GM19372 (cell line): ENCODE measurements around the gene DOCK9.
"Not testable (repeated sequence)": the region's sequence is repeated elsewhere in the genome, so short reads cannot be mapped to it uniquely, and the experiment has no call there.

Experiments
- ATAC-seq: cut with Tn5 transposase; IDR thresholded peaks from one replicate; pipeline ENCODE4 v1.9.1; 2021; ENCODE audit warnings: mild to moderate bottlenecking, low read depth, moderate library complexity; ENCODE audit not compliant: unreplicated experiment

The DOCK9 gene

DNA sequence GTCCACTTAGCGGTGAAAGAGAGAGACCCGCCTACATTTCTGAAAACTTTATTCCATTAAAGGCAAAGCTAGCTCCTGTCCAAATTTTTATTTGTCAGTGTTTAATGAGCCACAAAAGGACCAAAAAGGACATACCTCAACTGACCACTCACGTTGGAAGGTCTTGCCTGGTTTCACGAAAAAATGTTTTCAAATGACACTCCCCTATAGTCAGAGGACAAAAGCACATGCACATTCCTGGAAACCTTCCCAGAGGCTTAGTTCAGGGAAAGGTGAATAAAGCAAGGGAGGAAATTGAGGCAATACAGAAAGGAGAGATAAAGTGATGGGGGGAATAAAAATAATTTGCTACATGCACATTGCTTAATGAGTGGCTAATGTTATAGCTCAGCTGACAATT is 55.6 kb downstream of the DOCK9 start:
- no peak for ATAC-seq

DNA sequence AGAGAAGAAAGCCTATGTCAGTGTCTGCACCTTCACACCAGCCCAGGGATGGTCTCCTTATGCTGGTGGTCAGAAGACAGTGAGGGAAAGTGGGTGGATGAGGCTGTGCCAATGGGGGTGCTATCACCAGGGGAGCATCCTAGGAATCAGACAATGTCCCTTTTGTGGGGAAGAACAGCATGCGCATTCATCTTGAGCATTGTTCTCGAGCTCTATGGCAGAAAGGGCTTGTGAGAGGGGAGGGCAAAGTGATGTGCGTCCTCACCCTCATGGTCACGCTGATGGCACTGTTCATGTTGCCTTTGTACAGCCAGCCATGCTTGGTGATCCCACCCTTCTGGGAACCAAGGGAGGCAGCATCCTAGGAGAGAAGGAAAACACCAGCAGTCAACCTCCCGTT is 56.1 kb downstream of the DOCK9 start:
- ATAC-seq = no peak

DNA sequence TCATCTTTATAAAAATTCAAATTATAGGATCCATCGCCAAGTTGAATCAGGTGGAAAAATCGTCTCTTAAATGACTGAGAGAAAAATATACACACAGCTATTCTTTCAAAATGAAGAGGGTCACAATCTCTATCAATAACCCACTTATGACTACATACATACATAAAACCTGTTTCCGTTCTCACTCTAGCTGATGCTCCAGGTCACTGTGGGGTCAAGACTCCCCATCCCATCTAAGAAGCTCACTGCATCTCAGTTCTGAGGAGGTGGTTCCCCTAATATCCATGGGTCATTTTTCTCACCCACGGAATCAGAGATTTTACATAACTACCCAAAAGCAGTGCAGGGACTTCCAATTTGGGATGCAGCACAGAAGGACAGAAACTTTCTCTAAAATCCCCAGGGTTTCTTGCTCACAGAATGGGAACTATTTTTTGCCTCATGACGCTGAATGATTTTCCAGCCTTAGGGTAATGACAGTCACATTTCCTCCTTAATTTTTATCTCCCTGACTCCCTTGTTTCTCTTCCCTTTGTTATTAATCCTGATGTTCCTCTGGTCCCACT is 56.8 kb downstream of the DOCK9 start:
- no peak for ATAC-seq

DNA sequence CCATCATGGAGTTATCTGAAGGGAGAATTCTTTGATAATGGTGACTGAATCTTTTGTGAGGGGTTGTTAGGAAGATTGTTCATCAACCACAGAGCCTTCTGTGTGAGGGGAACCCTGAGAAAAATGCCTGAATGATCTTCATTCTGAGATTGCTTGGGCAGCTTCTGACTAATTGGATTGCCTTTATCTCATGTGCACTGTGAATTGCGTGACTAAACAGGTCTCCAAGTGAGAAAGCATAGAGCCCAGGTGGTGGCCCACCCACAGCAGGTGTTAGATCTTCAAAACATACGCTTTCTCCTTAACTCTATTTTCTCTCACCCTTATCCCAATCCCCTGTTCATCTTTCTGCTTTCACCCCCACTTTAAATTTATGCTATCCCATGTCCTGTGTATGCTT is 58.3 kb downstream of the DOCK9 start:
- no peak for ATAC-seq

DNA sequence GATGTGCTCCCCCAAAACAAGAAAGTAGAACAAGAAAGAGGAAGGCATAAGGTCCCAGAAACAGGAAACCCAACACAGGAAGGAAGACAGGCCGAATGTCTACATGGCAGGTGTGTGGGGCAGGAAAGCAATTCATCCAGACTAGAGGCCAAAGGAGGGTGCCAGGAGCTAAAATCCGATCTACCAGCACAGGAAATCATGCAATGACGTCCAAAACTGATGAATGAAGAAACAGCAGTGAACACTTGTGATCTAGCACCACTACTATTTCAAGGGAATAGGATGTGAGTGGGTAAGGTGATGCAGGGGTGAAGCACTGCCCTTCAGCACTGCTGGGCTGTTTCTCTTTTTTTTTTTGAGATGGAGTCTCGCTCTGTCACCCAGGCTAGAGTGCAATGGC is 59.1 kb downstream of the DOCK9 start:
- ATAC-seq = no peak

DNA sequence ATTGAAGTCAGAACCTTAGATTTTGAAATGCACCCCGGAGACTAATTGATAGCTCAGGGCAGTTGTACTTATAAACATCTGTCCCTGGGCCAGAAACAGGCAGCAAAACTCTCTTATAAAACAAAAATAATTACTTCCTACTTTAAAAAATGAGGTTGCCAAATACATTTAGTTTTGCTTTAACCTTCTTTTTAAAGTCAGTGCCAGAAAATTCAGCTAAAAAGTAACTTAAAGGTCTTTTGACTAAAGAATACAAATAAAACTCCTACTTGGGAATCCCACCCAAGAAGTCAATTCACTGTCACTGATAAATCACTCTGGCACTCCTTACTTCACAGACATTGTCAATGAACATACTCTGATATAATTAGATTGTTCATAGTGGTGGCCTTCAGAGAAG is 60.7 kb downstream of the DOCK9 start:
- no peak for ATAC-seq

DNA sequence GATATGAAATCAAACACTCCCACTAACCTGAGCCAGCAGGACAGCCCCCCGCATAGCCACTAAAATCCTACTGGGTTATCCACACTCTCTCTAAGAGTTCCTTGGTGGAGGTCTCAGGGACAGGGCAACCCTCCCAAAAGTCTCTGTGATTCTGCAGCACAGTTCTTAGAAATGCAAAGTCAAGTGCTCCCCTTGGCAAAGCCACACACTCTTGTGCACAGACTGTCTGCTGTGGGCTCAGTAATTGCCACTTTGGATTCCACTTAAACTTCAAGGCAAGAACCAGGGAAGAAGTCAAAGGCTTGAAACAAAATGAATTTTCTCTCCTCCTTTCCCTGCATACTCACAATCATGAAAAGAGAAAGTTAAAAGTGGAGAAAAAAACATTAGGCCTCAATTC is 61.5 kb downstream of the DOCK9 start:
- ATAC-seq = no peak

DNA sequence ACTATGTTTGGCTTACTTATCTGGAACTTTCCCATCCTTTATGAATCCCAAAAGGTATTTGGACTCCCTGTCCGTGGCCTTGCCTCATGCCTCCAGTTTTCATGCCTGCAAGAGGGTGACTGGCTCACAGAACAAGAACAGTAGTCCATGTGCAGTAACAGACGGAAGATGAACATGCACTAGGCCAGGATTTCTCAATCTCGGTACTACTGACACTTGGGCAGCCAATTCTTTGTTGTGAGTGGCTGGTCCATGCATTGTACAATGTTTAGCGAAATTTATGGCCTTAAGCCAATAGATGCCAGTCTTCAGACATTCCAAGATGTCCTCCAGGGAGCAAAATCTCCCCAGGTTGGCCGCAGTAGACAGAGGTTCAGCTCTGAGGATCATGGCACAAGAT is 61.9 kb downstream of the DOCK9 start:
- ATAC-seq = no peak

DNA sequence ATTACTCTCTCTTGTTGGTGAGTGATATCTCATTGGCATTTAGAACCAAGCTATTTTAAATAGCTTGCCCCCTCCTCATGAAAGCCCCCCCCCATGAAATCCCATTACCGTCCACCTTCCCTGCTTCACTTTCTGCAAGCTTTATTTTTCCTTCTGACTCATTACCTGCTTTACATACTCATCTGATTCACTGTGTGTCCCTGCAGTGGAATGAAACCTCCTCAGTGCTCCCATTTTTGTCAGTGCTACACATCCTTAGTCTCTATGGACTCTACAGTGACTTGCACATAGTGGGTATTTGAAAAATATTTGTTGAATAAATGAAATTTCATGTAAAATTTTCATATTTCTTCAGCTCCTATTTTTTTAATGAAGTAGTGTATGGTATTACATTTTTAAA is 62.3 kb downstream of the DOCK9 start:
- ATAC-seq = no peak

DNA sequence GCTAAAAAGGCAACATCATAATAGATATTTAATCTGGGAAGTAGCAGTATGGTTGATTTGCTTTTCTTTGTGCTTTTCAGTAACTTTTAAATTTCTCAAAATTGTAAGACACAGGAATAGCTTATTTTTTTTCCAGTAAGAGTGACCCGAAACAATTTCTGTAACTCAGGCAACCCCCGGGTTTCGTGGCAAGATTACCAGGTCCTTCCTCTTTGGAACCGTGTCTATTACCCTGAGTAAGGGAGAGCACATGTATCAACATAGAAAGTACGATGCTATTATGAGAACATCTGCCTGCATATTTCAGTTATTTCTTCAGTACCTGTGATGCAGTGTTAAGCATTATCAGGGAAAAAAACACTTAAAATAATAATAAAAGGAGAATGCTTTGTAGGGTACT is 64.1 kb downstream of the DOCK9 start:
- no peak for ATAC-seq

DNA sequence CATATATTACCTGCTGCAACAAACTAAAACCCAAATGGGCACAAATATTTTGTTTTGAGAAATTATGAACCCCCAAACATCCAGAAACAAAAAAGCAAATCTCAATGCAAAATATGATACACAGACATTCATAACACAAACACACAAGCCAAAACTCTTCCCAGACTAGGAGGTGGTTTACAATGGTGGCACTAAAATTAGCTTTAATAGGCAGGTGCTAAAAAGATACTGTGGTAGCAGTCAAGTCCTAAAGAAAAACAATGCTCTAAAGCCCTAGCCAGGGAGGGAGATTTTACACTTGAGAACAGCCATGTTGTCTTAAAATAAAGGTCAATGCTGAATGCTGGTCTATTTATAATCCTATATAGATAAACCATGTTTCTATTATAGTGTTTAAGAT is 65.0 kb downstream of the DOCK9 start:
- ATAC-seq = no peak

DNA sequence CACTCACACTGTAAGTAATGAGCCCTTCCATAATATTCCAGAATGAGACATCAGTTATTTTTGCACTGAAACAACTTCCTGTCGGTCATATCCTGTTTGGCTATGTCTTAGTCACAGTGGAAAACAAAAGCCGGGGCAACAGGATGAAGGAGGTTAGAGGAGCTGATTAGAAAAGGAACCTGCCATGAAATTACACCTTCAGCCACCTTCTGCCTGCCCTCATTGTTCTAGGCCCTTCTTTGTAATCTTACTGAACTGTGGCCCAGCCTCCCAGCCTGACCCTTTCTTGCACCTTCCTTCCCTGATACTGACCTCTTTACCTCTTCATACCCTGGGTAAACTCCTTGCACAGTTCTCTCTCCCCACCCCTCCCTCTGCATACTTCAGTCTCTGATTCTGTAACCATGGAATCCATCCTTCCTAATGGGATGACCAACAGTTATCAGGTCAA is 67.3 kb downstream of the DOCK9 start:
- ATAC-seq = no peak

DNA sequence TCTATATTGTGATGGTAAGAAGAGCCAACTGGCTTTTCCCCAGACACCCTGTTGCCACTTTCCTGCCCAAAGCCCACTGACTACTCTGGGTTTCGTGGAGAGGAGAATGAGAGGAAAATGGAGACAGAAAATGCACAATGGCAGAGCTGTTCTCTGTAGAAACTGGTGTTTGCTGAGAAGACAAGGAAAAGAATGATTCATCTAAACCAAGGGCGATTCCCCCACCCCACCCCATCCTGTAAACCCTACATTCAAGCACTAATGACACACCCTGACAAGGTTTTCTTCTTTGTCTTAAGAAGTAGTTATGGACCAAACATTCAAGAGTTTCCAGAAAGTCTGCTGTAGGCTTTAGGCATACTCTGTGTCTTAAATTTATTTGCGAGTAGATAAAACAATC is 68.8 kb downstream of the DOCK9 start:
- no peak for ATAC-seq

DNA sequence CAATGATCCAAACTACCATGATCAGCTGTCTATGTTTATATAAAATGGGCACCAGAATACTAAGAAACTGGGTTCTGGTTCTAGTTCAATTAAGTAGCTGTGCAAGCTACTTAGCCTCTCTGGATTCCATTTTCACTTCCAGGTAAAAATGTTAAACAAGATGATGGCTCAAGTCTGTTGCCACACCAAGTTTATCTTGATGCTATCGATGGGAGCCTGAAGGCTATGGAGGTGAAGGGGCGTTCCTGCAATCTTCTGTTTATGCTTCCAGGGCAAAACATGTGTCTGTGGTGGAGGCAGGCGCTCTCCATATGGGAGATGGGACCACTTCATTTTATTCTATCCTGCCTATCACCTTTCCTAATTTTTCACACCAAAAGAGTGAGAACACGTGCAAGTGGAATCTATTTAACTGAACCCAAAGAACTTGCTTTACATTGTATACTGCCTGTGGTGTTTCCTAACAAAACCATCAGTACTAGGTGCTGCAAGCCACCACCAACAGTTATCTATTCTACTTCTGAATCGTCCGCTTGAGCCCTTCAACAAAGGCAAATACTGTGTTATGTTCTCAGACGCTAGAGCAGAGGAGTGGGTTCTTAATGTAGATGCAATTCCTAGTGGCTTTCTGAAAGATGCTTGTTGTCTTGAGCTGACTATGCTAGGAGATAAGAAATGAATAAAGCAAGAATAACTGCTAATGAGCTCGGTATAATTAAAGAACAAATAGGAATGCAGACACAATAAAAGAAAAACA is 70.9 kb downstream of the DOCK9 start:
- ATAC-seq = no peak

DNA sequence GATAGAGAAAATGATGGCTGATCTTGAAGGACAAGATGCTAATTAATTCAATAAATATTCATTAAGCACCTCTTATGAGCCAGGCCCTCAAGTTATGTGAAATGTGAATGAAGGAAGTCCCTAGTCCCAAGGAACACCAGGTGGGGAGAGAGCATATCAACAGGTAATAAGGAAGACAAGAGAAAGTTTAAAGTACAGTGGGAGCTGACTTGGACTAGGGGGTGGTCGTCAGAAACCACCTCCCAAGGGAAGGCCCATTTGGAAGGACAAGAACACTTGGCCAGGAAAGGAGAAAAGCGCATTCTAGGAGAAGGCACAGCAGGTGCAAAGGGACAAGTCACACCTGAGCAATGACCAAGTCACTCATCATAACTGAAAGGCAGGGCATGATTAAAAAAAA is 72.7 kb downstream of the DOCK9 start:
- no peak for ATAC-seq

DNA sequence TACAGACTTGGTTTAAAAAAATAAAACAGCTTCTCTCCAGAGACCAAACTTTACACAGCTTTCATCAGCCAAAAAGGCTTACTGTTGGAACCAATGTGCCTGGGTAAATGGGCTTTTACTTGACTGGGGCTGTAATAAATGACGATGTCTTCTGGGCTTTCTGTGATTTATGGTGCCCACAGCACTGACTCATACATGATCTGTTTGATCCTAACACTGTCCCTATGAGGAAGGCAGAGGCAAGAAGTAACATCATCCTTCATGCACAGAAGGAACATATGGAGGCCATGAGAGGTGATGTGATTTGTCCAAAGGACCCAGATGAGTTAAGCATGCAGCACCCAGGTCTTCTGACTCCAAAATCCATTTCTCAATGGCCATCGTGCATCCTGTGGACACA is 77.4 kb downstream of the DOCK9 start:
- no peak for ATAC-seq

DNA sequence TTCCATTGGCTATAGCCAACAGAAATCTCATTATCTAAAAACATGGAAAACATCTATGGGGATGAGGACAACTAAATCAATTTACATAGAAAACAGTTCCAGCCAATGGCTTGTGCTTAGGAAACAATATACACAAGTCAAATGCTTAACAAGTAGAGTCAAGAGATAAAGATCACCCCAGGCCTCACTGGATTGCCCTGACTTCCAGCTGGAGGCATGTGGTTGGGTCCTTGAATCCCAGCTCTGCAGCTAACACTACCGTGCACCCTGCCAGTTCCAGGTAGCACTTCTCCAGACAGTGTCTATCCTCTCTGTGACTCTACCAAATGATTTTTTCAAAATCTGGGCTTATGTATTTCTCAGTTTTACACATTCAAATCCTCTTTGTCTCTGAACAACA is 80.2 kb downstream of the DOCK9 start:
- ATAC-seq = no peak

DNA sequence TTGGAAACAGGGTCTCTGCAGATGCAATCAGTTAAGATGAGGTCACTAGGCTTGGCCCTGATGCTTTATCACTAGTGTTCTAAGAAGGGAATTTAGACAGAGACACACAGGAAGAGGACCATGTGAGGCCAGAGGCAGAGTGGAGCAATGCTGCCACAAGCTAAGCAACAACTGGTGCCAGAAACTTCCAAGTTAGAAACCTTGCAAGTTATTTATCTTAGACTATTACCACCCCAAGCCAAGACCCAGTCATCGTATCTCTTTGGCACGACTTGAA is 81.1 kb downstream of the DOCK9 start:
- no peak for ATAC-seq

DNA sequence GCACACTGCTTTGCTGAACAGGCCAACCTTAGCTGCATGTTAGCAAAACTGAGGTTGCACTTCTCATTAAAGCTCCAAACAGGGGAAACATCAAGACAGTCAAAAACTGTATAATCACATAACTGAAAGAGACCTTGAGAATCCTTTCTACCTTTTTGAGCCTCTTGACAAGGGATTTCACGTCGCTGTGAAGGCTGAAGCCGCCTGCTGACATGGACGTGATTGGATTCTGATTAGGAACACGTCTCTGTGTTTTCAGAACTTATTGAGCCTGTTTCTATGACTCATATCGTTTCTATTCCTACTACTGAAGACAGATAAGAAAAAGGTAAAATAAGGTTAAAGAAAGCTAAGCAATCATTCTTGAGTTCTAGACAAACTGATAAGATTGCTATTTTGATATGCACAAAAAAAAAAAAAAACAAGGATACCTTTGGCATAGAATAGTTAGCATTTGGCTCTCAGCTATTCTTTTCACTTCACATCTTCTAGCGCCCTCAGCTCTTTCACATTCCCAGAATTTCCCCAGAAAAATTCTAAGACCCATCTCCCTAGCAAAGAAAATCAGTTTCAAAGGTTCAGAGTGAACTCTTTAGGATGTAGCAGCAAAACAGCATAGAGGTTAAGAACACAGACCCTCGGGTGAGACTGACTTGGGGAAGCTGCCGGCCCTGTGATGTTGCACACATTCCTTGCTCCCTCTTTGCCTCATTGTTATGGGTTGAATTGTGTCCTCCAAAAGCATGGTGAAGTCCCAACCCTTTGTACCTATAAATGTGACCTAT is 81.6 kb downstream of the DOCK9 start:
- no peak for ATAC-seq

DNA sequence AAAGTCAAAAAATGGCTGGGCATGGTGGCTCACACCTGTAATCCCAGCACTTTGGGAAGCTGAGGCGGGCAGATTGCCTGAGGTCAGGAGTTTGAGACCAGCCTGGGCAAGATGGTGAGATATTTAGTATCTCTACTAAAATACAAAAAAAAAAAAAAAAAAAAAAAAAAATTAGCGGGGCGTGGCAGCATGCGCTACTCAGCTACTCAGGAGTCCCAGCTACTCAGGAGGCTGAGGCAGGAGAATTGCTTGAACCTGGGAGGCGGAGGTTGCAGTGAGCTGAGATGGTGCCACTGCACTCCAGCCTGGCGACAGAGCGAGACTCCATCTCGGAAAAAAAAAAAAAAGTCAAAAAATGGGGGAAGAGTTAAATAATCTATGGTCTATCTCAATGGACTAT is 83.0 kb downstream of the DOCK9 start:
- not testable (repeated sequence) for ATAC-seq

DNA sequence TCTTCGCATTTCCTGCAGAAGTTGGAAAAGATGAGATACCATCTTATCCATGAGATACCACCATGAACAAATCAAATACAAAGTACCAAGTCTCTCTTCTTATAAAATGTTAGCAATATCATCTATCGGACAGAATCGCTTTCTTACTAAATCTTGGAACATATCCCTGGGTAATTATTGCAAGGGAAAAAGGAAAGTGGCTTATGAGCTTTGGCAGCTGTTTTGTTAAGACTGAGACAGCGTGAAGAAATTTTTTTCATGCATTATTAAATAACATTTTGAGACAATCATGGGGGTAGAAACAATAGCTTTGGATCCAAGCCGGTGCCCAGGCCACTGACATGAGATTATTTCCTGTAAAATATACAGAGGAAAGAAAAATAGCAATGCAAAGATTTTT is 84.5 kb downstream of the DOCK9 start:
- no peak for ATAC-seq

DNA sequence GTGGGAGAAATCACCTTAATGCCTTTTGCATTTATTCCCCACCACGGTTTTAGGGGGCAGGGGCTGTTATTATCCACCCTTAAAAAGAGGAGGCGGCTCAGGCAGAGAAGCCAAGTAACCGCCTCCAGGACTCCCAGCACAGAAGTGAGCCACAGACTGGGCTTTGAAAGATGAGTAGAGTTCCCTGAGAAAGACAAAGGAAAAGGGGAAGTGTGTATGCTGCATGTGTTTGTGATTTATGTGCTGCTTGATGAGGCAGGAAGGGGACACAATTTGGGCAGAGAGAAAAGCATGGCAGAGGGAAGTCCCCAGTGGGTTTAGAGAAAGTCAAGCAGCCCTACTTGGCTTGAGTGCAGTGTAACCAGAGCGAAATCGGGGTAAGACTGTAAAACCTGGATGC is 85.0 kb downstream of the DOCK9 start:
- ATAC-seq = no peak
